T-helper 9 cell (primary cell): ENCODE data around the gene GRIN1.

Experiments
- DNase-seq: peaks from one replicate; pipeline ENCODE4 v3.0.0-alpha.2; 2020
- total RNA-seq, 2 donors: gene quantifications; one replicate each; lab custom pipeline; 2026; lab: John Stamatoyannopoulos, UW

Gene GRIN1
- 0 to 0.24 reads per million in 2 donors for total RNA-seq

DNA sequence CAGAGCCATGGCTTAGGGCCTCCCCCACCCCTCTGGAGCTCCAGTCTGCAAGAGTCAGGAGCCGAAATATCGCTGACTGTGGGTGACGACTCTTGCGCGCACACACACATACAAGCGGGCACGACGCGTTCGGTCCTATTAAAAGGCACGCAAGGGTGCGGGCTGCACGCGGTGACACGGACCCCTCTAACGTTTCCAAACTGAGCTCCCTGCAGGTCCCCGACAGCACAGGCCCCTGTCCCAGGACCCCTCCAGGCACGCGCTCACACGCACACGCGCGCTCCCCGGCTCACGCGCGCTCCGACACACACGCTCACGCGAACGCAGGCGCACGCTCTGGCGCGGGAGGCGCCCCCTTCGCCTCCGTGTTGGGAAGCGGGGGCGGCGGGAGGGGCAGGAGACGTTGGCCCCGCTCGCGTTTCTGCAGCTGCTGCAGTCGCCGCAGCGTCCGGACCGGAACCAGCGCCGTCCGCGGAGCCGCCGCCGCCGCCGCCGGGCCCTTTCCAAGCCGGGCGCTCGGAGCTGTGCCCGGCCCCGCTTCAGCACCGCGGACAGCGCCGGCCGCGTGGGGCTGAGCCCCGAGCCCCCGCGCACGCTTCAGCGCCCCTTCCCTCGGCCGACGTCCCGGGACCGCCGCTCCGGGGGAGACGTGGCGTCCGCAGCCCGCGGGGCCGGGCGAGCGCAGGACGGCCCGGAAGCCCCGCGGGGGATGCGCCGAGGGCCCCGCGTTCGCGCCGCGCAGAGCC, at the start of gene GRIN1:
Gene GRIN1, plus strand, starts transcription at position 433 of the 746 bp plus-strand sequence. CDS start 333 bp downstream, outside the sequence.
- DNase-seq = peak; percentile 34

DNA sequence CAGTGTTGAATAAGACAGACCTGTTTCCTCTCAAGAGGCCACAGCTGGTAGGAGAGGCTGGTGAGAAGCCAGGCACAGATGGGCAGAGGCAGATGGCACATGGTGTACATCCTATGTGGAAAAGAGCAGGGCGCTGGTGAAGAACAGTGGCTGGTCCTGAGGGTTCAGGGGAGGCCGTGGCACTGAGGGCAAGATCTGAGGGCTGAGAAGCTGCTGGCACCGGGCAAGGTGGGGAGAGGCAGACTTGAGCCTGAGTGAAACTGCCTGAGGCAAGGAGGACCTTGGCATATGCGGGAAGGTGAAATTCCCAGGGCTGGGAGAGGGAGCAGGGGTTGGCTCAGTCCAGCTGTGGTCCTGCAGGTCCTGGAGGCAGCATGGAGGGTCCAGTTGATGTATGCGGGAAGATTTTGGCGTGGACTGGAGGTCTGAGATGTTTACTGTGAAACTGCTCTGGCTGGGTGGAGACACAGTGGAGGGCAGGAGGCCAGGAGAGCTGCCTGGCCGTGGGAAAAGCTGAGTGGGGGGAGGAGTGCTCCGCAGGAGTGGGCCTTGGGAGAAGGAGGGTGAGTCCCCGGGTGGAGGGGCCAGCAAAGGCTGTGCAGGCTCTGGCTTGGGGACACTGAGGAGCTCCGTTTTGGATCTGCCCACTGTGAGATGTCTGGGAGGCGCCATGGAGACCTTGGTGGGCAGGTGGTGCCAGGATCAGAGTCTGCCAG, 49.6 kb upstream of the GRIN1 start:
- no peak for DNase-seq

DNA sequence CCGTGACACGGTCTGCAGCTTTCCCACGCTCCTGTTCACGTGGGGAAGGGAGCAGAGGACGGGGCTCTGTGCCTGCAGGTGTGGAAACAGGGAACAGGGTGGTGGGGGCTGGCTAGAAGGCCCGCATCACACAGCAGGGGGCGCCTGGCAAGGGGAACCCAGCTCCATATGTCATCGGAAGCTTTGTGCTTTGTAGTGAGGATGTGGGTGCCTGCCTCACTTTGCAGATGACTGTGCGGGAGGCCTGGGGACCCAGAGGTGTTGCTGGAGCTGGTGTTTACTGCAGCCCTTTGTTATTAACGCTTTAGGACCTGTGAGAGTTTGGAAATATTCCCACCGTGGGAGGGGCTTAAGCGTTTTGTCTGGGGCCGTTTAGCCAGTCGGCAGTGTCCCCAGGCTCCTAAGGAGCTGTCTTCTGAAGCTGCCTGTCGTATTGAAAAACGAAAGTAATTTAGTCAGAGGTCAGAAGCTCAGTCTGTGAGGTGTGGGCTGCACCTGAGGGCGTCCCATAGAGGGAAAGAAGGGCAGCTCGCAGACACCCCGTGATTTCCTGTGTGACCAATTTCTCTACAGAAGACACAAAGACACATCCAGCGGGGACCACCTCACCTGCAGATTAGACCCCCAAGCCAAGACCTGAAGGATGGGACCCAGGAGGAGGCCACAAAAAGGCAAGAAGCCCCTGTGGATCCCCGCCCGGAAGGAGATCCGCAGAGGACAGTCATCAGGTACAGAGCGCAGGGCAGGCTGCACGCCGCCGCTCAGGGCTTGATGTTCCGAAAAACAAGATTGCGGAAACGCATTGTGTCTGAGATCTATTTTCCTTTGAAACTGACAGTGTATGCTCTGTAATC, 43.1 kb upstream of the GRIN1 start:
- DNase-seq = peak; percentile 82

DNA sequence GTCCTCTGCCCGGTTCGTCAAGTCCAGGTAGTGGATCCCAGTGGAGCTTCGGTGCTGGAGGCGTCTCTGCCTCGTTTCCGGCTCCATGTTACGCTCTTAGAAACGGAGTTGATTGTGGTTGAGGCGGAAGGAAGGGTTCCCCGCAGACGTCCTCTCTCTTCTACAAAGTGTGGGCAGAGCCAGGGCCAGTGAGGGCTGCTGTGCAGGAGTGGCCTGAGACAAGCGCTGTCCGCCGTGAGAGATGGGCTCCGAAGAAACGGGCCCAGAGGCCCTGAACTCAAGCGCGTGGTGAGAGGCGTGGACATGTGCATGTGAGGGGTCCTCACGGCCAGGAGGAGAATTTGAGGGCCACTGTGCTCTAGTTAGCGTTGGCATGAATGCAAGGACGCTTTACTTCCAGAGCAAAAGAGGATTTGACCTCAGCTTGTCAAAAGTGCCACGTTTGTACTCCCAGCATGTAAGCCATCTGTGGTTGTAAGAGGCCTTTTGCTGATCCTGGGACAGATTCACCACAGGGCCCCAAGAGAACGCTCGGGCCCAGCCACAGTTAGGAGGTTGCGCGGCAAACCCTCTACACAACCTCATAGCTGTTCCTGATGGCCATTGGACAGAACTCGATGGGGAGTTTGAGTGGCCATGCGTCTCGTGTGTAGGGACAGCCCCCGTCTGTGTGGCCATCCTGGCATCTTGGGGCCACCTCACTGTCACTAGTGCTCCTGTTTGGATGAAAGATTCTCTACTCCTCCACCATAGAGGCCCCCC, 42.0 kb upstream of the GRIN1 start:
- no peak for DNase-seq

DNA sequence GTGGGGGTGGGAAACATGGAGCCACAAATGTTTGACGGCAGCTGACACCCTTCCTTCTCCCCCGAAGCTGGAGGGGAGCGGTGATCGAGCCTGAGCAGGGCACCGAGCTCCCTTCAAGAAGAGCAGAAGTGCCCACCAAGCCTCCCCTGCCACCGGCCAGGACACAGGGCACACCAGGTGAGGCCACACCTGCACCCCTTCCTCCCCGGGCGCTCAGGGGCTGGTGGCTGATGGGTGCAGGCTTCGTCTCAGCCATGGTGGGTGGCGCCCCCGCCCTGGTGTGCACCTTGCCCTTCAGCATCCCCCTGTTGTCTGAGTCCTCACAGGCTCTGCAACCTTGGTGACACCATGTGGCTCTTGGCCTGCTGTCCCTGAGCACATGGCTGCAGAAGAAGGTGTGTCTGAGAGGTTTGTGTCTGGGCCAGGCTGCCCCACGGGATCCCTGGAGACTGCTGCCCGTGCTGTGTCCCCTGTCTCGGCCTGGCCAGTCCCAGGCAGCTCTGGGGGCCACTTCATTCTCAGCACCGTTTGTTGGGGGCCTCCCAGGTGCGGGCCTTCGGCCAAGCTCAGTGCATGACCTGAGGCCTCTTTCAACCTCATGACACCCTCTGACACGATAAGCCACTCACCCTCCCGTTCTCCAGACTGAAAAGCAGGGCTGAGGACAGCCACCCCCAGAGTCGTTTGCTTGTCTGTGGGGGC, 41.0 kb upstream of the GRIN1 start:
- DNase-seq = no peak

DNA sequence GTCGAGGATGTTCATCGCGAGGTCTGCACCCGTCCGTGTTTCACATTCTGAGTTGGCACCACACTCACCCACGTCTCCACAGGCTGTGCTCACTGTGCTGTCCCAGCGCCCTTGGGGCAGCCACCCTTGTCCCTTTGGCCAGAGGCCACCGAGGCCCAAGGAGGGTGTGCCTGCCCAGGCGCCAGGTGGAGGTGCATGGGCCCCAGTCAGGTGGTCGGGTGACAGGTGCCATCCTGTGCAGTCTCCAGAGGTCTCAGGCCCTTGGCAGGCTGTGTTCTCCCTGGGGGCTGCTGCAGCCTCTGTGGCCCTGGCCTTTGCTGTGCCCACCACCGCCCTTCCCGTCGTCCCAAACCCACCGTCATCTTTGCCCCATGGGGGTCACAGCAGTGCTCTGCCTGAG, 39.7 kb upstream of the GRIN1 start:
- DNase-seq = no peak

DNA sequence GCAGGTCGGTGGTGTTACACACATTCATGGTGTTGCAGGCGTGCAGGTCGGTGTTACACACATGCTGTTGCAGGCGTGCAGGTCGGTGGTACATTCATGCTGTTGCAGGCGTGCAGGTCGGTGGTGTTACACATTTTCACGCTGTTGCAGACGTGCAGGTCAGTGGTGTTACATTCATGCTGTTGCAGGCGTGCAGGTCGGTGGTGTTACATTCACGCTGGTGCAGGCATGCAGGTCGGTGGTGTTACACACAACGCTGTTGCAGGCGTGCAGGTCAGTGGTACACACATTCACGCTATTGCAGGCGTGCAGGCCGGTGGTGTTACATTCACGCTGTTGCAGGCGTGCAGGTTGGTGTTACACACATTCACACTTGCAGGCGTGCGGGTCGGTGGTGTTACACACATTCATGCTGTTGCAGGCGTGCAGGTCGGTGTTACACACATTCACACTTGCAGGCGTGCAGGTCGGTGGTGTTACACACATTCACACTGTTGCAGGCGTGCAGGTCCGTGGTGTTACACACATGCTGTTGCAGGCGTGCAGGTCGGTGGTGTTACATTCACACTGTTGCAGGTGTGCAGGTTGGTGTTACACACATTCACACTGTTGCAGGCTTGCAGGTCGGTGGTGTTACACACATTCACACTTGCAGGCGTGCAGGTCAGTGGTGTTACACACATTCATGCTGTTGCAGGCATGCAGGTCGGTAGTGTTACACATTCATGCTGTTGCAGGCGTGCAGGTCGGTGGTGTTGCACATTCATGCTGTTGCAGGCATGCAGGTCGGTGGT, 35.6 kb upstream of the GRIN1 start:
- DNase-seq = no peak

DNA sequence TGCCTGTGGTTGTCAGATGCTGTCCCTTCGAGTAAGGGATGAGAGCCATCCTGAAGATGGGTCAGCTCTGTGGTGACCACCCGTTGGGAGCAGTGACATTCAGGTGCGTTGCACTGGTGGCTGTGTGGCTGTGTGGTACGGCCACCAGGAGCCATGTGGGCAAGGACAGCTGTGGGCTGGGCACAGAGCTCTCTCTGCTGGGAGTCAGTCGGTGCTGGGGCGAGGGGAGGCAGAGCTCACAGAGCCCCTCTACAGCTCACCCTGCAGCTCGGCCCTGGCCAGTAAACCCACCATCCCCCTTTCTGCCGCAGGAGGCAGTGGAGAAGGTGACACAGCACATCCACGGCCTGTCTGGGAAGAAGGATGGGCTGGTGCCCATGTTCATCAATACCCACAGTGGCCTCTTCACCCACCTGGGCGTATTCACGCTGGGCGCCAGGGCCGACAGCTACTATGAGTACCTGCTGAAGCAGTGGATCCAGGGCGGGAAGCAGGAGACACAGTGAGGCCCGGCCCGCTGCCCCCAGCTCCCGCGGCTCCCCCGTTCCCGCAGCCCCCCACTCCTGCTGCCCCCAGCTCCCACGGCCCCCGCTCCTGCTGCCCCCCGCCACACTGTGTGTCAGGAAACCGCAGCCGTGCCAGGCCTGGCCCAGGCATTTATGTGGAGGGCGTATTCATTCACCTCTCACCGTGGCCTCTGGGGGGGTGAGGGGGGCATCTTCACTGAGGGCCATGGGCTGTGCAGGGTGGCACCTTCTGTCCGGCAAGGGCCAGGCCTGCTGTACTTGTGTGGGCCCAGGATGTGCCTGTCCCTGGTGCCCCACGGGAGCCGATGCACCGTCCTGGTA, 32.9 kb upstream of the GRIN1 start:
- no peak for DNase-seq

DNA sequence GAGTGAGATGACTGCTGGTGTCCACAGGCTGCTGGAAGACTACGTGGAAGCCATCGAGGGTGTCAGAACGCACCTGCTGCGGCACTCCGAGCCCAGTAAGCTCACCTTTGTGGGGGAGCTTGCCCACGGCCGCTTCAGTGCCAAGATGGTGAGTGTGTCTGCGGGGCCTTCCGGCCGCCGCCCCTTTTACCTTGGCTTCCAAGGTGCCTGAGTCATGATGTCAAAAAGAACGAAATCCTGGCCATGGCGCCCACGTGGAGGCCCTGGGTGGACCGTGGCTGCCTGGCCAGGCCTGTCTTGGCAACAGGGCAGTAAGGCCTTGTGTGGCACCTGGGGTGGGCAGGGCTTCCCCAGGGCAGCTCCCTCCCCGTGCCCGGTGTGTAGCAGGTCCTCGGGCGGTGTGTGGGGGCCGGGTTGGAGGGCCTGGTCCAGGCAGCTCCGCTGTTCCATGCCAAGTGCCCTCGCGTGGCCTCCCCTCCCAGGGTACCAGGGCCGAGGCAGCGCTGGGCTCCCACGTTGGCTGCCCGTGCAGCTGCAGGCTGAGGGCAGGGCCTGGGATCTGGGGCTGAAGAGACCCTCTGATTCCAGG, 32.2 kb upstream of the GRIN1 start:
- DNase-seq = no peak

DNA sequence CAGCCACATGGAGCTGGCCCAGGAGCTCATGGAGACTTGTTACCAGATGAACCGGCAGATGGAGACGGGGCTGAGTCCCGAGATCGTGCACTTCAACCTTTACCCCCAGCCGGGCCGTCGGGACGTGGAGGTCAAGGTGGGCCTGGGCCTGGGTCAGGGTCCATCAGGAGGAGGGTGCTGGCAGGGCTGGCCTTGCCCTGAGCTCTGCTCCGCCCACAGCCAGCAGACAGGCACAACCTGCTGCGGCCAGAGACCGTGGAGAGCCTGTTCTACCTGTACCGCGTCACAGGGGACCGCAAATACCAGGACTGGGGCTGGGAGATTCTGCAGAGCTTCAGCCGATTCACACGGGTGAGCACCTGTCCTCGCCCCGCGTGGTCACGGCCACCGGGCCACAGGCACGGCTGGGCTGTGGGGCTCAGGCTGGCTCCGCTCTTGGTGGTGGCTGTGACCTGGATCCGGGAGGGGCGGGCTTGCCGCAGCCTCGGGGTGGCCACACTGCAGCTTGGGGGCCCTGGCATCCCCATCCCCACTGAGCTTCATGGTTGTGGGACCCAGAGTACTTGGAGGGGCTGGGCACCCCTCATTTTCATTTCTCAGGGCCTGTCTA, 31.5 kb upstream of the GRIN1 start:
- DNase-seq = no peak

DNA sequence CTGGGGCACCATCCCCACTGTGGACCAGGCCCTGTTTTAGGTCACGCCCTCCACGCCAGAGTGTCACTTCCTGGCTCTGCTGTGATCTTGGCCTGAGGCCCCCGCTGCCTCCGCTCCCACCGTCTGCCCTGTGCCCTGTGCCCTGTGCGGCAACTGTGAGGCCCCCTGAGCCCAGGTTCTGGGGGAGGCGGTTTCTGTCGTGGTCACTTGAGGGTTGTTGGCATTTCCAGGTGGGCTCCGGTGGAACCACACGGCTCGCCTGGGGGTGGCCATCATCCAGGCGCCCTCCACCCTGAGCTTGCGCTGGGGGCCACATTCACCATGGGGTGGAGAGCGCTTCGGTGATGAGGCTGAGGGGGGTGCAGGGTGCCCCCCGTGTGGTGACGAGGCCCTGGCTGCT, 31.0 kb upstream of the GRIN1 start:
- no peak for DNase-seq

DNA sequence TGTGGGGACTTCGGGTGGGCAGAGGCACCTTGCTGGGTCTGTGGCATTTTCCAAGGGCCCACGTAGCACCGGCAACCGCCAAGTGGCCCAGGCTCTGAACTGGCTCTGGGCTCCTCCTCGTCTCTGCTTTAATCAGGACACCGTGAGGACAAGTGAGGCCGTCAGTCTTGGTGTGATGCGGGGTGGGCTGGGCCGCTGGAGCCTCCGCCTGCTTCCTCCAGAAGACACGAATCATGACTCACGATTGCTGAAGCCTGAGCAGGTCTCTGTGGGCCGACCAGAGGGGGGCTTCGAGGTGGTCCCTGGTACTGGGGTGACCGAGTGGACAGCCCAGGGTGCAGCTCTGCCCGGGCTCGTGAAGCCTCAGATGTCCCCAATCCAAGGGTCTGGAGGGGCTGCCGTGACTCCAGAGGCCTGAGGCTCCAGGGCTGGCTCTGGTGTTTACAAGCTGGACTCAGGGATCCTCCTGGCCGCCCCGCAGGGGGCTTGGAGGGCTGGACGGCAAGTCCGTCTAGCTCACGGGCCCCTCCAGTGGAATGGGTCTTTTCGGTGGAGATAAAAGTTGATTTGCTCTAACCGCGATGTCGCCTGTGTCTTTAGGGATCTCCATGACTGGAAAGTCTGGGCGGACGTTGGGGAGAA, 30.2 kb upstream of the GRIN1 start:
- DNase-seq = no peak

DNA sequence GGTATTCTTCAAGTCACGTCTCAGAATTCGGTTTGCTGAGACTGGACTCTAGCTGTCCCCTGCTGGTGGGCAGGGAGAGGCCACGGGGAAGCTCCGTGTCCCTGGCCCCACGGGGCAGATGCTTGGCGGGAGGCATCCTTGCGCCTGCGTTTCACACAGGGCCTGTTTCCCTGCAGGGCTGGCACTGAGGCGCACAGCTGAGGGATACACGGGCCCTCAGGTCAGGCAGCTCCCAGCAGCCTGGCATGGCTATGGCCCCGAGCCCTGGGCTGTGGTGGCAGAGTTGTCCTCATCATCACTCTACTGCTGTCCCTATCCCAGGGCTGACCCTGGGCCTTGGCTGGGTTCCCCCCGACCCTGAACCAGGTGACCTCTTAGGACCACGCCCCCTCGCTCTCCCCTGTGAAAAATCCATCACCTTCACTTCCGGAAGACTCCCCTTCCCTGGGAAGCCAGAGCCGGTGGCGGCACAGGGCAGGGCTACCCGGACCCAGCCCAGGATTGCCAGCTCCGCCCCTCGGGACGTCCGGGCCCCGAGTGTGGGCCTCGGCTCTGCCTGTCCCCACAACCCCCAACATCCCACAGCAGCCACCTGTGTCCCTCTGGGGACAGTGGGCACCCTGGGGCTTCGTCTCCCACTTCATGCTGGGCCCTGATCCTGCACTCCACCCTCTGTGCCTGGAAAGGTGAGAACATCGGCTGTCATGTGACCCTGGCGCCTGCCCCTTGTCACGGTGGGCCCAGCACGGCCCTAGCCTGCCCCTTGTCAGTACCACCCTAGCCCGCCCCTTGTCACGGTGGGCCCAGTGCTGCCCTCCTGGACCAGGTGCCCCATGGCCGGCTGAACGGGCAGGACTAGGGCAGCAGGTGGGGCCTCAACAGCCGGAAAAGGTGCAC, 29.5 kb upstream of the GRIN1 start:
- DNase-seq = no peak

DNA sequence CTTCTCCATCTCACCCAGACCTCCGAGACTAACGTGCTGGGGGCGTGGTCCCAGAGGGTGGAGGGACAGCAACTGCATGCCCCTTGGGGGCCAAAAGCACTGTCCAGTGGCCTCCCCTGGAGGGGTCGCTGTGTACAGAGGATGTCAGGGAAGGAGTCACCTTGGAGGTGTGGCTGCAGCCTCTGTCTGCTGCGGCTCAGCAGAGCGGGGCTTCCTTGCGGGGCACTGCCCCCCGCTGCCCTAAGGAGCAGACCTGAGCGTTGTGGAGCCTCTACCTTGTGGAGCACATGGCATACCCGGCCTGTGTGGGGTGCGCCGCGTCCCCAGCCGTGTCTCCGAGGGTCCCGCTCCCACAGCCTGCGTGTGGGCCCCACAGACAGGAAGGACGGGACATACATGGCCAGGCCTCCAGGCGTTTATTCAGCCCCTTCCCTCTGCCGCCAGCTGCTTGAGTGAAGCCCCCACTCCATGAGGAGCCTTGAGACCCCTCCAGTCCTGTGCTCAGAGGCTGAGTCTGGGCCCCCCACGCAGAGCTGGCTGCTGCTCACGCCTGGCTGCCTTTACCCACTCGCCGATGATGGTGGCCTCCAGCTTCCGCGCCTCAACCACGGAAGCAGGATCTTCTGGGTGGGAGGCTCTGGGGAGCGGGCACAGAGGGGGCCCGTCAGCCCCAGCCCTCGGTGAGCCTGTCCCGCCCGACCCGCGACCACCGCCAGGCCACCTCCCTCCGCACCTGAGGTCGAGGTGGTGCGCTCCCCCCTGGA, 28.6 kb upstream of the GRIN1 start:
- no peak for DNase-seq

DNA sequence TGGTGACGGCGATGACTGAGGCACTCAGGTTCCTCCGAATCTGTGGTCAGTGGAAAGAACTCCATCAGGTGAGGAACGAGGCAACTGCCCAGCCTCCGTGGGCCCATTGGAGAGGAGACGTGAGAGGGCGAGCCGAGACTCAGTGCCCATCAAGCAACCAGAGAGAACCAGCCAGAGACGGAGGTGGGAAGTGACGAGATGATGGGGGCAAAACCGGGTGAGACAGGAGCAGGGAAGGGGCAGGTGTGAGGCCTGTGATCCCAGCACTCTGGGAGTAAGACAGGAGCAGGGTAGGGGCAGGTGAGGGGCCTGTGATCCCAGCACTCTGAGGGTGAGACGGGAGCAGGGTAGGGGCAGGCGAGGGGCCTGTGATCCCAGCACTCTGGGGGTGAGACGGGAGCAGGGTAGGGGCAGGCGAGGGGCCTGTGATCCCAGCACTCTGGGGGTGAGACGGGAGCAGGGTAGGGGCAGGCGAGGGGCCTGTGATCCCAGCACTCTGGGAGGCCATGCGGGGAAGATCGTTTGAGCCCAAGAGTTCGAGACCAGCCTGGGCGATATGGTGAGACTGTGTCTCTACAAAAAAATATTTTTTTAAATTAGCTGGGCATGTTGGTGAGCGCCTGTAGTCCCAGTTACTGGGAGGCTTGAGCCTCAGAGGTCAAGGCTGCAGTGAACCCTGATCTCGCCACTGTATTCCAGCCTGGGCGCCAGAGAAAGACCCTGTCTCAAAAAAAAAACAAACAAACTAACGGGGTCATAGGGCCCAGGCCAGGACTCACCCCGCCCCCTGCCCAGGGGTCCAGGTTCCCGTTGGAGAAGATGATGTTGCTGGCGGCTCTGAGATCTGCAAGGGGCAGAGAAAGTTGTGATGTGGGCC, 27.8 kb upstream of the GRIN1 start:
- no peak for DNase-seq
